Activated CD4-positive, alpha-beta T cell treated with anti-CD3 and anti-CD28 coated beads, Interleukin-2, amount 50 U/mL, for 16 hours (primary cell): ENCODE data around the gene ZNF618.

Source experiments
- DNase-seq: peaks from one replicate; pipeline ENCODE4 v3.0.0-alpha.2; 2020

Gene ZNF618

DNA sequence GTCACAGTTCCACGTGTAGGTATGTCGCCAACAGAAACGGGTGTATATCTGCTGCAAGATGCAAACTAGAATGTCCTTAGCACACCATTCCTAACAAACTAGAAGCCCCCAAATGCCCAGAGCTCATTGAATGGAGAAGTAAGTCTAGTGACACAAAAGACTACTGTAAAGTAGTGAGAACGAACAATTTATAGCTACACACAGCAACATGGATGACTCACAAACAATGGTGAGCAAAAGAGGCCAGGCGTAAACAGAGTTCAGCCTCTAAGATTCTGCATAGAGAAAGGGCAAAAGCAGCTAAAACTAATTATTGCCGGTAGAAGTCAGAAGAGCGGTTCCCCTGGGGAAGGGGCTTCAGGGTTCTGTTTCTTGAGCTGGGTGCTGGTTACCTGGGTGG is 127.2 kb downstream of the ZNF618 start:
- DNase-seq = no peak

DNA sequence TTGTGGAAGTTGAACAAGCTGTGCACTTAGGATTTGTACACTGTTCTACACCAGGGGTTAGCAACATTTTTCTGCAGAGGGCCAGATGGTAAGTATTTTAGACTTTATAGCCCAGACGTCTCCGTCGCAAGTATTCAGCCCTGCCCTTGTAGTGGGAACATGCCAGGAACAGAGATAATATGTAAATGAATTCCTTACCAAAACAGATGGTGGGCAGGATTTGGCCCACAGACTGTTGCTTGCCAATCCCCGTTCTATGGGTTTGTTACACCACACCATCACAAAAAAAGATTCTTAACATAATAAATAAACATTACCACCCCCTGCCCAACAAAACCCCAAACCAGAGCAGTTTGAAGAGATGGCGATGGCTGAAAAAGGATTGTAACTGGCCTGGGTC is 127.6 kb downstream of the ZNF618 start:
- no peak for DNase-seq

DNA sequence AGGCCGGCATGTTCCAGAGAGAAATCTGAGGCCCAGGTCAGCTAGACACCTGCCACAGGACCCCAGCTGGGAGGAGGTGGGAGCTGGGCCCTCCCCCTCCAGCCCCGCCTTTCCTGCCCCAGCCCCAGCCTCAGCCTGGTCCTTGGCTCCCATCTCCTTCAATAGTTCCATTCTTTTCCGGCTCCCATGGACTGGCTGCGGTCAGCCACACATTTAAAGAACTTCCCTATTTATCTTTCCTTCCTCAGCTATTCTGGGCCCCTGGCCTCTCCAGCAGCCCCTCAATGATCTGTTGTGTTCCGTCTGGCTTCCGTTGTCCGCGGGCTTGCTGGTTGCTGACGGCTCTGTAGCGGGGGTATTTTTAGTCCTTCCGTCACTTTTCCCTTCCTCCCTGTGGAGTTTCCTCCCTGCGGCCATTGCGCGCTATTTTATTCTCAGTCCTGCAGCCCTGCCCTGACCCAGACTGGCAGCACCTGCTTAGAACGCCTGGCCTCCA is 128.2 kb downstream of the ZNF618 start:
- DNase-seq = no peak

DNA sequence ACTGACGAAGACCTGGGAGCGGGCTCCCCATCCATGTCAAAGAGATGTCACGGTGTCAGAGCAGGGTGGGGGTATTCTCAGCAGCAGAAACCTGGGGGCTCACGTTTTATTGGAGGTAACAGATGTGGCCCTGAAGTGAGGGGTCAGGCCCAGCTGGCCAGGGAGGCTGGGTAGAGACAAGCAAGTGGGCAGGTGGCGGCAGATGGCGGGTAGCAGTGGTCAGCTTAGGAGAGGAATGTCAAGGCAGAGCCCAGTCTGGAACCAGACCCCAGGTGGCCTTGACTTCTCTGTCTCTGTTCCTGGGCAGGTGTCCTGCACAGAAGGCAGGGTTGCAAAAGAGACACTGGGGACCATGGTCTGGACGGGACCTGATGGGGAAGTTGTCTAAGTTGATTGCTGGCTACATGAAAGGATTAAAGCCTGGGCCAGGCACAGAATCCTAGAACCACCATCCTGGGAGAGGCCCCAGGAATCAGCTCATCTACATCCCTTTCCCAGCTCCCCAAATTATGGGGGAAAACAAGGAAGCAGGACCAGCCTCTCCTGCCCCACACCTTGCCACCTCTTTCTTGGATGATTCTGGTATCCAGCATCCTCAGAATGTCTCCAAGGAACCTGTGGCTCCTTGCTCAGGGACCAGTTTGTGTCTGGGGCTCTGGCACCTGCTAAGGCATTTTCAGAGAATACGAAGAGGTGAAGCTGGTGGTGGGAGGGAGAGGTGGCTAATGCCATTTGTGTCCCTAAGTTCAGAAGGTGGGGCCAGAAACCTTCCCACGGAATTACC is 129.5 kb downstream of the ZNF618 start:
- no peak for DNase-seq

DNA sequence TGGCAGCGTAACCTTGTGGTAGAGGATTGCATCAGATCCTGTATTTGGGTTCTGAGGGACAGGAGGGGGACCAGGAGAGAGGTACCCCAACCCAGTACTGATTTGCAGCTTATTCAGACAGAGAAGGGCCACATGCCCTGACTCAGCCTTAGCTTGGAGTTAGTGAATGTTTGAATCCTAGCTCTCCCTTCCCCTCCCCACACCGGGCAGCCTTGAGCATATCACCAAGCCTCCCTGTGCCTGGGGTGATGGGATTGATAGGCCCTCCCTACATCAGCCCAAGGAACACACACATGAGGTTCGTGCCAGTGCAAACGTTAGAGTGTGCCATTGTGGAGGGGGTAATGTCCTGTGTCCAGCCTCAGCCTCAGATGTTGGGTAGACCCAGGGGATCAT is 130.0 kb downstream of the ZNF618 start:
- no peak for DNase-seq

DNA sequence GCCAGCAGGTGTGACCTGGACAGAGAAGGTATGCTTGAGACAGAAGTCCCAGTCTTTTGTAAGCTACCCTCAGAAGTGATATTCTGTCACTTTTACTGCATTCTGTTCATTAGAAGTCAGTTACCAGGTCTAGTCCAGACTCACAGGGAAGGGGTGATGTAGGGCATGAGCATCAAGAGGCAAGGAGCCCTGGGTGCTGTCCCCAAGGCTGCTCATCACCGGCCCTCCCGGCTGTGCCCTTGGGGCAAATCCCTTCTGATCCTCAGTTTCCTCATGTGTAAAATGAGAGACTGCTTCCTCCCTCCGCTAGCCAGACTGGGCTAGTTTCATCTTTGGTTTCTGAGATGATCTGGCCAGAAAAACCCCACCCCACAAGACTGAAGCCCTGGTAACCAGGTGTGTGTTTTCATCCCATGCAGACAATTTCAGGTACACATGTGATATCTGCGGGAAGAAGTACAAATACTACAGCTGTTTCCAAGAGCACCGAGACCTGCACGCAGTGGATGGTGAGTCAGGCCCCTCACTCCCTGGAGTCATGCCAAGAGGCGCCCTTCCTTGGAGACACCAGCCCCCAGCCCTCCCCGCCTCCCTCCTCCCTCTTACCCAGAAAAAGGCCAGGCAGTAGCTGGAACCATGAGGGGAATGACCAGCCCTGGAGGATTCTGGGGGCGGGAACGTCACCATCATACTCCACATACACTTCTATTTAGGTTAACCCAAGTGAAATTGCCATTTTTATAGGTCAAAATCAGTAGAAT is 131.0 kb downstream of the ZNF618 start:
- DNase-seq = no peak

DNA sequence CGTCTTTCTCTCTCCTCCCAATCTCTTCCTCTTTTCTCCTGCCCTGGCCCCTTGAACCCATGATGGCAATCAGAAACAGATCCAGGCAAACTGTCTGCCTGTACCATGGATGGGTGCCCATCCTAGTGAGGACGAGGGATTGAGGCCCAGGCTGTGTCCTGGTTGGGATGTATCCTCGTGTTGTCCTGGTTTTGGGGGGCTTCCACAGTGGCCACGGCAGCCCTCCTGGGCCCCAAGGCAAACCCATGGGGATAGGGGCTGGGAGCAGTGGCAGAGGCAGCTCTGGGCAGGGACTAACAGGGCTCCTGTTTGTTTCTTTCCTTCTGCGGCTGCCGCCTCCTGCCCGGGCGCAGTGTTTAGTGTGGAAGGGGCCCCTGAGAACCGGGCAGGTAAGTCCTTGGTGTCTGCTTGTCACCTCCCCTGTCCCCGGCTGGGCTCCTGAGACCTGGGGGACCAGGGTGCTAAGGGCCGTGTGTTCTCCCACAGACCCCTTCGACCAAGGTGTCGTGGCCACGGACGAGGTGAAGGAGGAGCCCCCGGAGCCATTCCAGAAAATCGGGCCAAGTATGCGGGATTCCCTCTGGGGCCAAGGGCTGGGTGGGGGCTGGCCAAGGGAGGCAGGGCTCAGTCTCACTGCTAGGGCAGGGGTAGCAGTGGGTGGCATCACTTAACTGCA is 132.0 kb downstream of the ZNF618 start:
- DNase-seq = no peak

DNA sequence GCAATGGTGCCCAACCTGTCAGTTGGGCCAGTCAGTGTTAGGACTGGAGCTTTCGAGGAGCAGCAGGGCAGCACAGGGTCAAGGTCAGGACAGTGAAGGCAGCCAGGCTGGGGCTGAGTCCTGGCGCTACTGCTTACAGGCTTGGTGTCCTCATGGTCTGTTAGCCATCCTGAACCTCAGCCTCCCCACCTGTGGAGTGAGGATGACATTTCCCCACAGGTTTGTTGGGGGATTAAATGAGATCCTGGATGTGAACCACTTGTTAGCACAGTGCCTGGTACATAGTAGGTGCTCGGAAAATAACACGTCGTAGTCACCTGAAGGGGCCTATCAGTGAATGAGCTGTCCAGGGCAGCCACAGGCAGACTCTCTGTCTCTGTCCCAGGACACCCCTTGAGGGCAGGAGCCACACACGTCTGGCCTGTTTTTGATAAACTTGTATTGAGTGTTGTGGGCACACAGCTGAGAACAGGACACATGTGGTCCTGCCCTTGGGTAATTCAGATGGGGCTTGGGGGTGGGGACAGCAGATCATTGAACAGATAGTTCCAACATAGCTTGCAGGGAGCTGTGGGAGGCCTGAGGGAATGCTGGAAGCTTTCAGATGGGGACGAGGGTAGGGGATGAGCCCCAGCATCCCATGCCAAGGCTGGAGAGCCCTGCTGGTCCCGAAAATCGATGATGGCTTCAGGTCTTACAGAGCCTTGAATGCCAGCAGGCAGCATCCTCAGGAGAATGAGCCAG is 132.7 kb downstream of the ZNF618 start:
- no peak for DNase-seq

DNA sequence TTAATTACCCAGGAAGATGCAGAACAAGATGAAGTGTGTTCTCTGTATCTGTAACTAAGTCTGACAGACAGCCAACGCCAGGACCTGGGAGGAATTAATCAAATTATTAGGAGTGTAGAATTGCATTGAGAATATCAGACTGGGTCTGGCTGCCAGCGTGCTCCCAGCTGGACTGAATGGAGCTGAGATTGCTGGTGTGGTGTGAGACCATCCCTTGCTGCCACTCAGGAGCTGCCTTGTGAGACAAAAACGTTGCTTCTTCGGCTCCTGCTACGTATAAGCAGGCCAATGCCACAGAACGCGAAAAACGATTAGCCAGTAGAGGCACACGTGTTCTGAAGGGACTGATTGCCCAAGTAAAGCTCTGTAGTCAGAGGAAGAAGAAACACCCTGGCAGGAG is 135.2 kb downstream of the ZNF618 start:
- DNase-seq = no peak

DNA sequence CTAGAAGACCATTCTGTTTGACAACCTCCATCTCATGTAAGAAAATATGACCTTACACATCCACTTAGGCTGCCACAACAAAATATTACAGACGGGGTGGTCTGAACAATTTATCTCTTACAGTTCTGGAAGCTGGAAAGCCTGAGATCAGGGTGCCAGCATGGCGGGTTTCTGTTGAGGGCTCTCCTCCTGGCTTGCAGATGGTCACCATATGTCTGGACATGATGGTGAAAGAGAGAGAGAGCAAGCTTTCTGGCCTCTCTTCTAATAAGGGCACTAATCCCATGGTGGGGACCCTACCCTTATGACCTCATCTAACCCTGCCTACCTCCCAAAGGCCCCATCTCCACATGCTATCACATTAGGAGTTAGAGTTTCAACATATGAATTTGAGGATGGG is 136.0 kb downstream of the ZNF618 start:
- no peak for DNase-seq

DNA sequence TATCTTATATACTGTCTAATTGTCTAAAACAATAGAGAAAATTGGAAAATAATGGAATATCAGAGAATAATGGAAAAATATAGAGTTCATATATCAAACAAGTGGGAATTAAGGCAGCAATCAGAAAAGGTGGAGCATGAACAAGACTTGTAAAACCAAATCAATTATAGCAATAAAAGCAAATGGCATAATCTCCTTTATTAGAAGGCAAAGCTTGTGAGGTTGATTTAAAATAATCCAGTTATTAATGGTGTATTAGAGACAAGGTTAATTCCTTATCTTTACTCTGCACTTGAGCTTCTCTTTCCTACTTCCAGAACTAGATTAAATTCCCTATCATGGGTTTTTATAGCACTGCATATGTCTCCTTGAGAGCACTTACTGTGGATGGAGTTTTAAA is 137.9 kb downstream of the ZNF618 start:
- DNase-seq = no peak

DNA sequence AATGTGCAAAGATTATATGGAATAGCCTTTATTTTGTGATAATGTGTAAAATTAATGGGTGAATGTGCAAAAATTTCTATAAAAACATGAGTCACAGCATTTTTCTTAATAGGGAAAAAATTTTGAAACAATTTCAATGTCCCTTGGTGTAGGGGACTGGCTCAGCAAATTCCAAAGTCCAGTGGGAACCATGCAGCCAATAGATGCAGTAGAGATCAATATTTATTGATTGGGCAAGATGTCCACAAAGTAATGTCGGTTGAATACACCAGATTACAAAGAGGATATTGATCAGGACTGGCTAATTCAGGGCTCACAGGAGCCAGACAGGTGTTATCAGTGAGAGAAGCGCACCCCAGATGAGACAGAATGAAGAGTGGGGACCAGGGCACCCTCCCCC is 139.5 kb downstream of the ZNF618 start:
- DNase-seq = no peak

DNA sequence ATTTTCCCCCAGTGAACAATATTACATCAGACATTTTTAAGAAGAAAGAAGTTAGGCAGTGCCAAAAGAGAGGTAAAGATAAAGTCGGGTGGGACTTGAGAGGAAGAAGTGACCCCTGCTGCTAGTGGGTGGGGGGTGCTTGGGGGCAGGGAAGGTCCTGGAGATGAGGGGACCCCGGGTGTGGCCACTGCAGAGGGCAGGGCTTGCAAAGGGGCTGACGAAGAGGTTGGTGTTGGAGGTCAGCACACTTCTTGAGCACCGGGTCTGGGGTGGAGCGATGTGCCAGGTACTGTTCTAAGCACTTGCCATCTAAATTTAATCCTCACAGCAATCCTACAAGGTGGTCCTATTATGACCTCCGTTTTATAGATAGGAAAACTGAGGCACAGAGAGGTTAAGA is 140.0 kb downstream of the ZNF618 start:
- no peak for DNase-seq

DNA sequence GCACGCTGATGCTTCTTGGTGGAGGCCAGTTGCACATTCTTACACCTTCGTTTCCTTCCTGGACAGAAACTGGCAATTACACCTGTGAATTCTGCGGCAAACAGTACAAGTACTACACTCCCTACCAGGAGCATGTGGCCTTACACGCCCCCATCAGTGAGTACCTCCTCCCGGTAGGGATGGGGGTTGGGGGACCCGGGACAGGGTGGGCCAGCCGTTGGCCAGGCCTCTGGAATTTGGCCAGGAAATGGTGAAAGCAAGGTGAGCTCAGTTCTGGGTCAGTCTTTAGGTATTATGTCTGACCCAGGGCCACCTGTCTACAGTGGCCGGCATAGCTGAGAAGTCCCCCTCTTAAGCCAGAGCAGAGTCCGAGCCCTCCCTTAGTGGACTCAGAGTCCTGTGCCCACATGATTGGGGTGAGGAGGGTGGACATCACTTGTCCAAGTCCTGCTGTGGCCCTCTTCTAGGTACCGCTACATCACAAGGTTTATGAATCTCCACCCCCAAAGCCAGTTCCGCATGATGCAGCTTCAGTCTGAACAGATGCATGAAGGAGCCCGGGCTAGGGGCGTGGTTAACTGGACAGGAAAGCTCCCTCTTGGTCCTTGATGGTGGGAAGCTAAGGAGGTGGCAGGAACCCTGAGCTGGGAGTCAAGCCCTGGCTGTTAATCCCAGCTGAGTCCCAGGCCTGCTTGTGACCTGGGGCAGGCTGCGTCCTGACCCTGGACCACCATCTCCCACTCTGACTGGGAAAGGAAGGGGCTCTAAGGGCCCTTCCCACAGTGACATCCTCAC is 140.7 kb downstream of the ZNF618 start:
- no peak for DNase-seq

DNA sequence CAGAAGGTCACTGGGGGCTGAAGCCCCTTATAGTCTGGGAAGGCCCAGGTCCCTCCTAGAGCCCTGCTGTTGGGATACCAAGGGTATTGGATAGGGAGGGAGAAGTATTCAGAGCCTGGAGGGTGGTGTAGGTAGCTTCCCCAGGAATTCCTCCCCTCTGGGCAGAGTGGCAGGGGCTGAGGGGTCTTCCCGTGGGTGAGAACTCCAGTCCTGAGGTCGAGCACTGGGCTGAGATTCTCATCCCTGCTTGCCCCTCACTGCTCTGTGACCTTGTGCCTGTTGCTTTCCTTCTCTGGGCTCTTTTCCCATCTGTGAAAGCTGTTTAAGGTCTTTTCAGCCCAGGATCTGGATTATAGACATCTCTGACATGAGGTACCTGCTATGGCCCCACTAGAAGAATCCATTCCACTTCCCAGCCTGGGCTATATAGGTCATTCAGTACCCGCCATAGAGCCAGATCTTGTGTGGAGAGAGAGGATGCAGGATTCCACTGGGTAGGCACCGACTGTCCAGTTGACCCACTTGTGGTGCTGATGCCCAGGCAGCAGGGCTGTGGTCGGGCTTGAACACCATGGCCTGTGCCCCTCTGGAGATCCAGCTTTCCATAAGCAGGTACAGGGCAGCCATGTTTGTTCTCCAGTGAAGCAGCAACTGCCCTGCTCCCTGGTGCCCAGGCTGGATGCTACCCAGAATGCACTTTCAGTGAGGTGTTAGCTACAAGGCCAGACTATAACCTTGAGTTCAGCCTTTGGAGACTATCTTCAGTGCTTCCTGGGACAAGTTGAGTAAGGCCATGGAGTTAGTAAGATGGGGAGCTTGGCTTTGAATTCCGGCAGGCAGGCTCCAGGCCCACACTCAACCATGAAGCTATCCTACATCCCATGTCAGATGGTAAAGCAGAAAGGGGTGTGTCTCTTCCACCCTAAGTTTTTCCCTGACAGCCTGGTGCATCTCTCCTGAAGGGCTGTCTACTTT is 141.9 kb downstream of the ZNF618 start:
- DNase-seq = no peak

DNA sequence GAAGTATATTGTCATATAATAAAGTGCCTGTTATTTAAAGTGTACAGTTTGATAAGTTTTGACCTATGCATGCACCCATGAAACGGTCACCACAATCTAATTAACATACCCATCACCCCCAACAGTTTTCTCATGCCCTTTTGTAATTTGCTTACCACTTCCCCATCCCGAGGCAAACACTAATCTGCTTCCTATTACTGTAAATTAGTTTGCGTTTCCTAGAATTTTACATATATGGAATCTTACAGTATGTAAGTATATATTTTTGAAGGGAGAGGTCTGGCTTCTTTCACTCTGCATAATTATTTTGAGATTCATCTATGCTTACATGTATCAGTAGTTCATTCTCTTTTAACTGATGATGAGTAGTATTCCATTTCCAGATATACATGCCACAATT is 145.5 kb downstream of the ZNF618 start:
- DNase-seq = no peak

DNA sequence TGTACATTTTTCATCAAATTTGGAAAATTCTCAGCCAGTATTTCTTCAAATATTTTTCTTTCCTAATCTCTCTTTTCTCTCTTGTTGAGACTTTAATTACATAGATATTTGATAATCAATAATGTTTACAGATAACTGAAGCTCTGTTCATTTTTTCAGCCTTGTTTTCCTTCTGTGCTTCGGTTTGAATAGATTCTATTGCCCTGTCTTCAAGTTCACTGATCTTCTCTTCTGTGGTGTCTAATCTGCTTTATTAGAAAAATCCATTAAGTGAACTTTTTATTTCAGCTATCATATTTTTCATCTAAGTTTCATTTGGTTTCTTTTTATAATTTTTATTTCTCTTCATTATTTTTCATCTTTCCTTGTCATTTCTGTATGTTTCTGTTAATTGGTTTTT is 147.9 kb downstream of the ZNF618 start:
- DNase-seq = no peak

DNA sequence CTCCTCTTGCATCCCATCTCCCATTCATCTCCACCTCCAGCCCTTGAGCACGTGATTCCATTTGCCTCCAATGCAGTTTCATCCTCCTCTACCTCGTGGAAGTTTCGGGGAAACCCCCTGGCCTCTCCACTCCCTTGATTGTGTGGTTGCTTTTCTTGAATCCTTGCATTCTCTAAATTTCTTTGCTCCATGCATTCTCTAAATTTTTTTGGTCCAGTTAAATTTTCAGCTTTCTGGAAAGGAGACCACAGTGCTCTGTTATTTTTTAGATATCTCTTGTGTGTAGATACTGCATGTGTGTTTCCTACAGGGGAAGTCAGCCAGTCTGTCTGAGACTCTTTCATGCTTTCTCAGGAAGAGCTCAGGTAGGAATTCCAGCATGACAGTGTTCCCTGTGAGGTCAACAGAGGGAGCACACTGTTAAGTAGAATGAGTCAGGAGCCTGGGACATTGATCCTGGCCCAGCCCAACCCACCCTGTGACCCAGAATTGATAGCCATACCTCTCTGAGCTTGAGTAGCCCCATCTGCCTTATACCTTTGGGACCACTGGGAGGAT is 149.2 kb downstream of the ZNF618 start:
- no peak for DNase-seq

DNA sequence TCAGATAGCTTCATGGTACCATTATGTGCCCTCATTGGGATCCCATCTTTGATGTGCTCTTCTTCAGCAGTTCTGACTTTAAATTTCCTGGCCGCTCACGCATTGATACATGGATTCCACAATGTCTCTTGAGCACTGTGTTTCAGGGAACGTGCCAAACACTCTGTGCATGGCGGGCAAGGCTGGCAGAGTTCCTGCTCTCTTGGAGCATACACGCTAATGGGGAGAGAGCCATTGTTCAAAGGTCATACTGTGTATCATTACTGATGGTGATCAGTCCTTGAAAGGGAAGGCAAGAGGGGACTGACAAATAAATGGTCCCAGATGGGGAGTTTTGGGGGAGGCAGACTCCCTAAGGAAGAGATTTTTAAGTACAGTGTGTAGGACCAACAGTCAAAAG is 149.7 kb downstream of the ZNF618 start:
- DNase-seq = no peak

DNA sequence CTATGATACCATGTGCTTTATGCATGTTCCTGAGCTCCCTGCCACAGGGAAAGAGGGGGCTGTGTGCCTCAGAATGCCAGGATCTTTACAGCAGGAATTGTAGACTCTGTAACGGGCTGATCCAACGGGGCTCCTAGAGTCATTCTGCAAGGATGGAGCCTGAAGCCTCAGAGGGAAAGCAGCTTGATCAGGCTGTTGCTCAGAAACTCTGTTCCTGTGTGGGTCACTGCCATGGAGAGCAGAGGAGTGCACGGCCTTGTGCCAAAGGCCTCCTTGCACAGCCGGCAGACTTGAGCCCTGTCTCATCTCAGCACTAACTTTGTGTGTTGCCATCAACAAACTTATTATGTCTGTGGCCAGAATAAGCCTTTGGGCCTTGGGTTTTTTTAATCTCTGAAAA is 150.2 kb downstream of the ZNF618 start:
- DNase-seq = no peak
